OCI-LY3 (cell line): ENCODE measurements around the gene C19orf12.

Experiments
- EZH2phosphoT487 ChIP-seq: fragments of 200-600 bp; shearing (Covaris generic); IDR thresholded peaks from 2 replicates; pipeline ENCODE4 v1.6.1; 2018; ENCODE audit warnings: antibody characterized with exemption, mixed run types, low read depth
- TF ChIP-seq, protein P1 (sequence below): fragments of 200-600, 300-600 bp; sonication (generic); IDR thresholded peaks from 2 replicates; pipeline ENCODE4 v1.5.1; 2014; ENCODE audit warnings: antibody characterized with exemption, low read length, low read depth

DNA sequence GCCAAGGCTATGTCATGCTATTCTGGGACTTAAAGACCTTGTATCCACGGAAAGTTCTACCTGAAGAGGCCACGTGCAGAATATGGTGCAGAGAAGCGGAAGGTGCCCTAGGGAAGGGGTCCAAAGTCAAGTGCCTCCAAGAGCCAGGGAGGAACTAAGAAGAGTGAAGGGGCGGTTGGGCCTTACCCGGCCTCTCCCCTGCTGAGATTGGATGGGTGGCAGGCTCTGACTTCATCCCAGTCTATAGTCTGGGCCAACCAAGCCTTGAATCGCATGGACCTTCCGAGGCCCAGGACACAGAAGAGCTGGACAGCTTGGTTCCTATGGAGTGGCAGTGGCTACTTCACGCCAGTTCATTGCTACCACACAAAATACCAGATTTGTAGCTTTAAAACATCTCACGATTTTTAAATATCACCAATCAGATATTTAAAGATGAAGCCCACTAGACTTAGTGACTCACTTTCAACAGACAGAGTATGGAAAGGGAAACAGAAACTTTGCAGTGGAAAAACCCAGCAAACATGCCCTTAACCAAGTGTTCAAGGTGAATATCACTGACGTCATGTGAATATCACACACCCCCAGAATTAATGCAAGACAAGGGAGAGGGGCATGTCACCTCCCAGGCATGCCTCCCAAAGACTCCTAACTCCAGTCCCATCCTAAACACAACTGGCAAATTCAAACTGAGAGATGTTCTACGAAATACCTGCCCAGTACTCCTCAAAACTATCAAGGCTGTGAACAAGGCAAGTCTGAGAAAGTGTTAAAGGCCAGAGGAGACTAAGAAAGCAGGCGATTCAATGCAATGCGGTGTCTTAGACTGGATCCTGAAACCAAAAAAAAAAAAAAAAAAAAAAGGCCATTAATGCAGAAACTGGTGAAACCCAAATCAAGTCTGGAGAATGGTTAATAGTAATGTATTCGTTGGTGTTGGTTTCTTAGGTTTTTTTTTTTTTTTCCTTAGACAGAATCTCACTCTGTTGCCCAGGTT is 10.2 kb downstream of the C19orf12 start:
- no peak for TF ChIP-seq EZH2phosphoT487
- TF ChIP-seq, protein P1, sequence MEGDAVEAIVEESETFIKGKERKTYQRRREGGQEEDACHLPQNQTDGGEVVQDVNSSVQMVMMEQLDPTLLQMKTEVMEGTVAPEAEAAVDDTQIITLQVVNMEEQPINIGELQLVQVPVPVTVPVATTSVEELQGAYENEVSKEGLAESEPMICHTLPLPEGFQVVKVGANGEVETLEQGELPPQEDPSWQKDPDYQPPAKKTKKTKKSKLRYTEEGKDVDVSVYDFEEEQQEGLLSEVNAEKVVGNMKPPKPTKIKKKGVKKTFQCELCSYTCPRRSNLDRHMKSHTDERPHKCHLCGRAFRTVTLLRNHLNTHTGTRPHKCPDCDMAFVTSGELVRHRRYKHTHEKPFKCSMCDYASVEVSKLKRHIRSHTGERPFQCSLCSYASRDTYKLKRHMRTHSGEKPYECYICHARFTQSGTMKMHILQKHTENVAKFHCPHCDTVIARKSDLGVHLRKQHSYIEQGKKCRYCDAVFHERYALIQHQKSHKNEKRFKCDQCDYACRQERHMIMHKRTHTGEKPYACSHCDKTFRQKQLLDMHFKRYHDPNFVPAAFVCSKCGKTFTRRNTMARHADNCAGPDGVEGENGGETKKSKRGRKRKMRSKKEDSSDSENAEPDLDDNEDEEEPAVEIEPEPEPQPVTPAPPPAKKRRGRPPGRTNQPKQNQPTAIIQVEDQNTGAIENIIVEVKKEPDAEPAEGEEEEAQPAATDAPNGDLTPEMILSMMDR = no peak
